ENCODE results near the gene EGLN2. TPM values are rescaled to one million over a fixed set of nuclear protein-coding genes. Genes with fewer than 3 reads are reported as not detected.

EGLN2 gene
- total RNA-seq, 4 donors from 2014 or later, result 36.4 to 151 (median 72.6) TPM

DNA sequence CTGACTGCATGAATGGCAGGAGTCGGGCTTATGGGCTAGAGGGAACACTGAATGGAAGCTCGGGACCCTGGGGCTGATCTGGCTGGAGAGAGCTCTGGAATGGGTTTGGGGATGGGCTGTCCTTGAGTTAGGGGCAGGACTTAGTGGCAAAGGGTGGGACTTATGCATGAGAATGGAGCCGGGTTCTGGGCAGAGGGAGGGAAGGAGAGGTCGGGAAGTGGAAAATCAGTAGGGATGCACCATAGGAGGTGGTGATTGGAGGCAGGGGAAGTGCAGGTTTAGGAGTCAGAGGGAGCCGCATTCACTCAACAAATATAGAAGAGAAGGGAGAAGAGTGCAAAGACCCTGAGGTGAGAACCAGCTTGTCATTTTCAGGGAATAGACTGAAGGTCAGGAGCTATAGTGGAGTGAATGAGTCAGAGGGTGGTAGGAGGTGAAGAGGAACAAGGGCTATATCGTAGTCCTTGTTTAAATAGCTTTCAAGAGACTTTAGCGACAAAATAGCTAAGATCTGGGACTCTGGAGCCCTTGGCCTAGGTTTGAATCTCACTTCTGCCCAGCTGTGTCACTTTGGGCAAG lies 20.2 kb upstream of the EGLN2 start:
- TF ChIP-seq CTCF (IDR thresholded peaks at IDR 0.05; ENCODE audit: low read depth), result no peak

- TF ChIP-seq CTCF (IDR thresholded peaks at IDR 0.05; ENCODE audit: low read depth), result no peak
Observed at GRCh38 chr19:40780582-40780981, 18.4 kb upstream of the EGLN2 start.

DNA sequence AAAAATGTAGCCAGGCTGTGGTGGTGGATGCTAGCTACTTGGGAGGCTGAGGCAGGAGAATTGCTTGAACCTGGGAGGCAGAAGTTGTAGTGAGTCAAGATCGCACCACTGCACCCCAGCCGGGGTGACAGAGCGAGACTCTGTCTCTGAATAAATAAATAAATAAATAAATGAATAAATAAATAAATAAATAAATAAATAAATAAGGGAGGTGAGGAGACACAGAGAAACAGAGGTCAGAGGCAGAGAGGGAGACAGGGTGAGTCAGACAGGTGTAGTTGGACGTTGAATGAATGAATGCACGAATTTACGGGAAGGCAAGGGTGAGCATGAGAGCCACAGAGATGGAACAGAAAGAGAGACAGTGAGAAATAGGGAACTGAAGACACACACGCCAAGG lies 17.9 kb upstream of the EGLN2 start:
- TF ChIP-seq CTCF (IDR thresholded peaks at IDR 0.05; ENCODE audit: low read depth), result no peak

GRCh38 chr19:40783711-40784110 lies 15.3 kb upstream of the EGLN2 start:
- TF ChIP-seq CTCF (IDR thresholded peaks at IDR 0.05; ENCODE audit: low read depth), result no peak

DNA sequence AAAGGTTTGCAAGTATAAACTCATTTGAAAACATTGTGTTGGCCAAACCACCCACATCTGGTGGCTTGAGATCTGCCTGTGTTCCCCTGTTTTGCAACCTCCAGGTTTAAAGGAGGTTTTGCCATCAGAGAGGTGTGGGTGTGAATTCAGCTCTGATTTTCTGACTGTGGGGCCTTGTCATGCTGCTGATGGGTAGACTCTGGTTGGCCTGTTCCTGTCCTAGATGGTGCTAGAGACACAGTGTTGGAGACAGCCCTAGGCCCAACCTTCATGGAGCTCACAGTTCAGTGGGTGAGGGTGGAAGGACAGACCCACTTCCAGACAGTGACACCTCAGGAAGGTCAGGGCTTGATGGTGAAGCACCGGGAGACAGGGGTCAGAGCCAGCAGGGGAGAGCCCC lies 13.5 kb upstream of the EGLN2 start:
- no peak for TF ChIP-seq CTCF (IDR thresholded peaks at IDR 0.05; ENCODE audit: low read depth)

GRCh38 chr19:40786060-40787037 lies 12.6 kb upstream of the EGLN2 start:
- TF ChIP-seq CTCF (IDR thresholded peaks at IDR 0.05; ENCODE audit: low read depth), result no peak

DNA sequence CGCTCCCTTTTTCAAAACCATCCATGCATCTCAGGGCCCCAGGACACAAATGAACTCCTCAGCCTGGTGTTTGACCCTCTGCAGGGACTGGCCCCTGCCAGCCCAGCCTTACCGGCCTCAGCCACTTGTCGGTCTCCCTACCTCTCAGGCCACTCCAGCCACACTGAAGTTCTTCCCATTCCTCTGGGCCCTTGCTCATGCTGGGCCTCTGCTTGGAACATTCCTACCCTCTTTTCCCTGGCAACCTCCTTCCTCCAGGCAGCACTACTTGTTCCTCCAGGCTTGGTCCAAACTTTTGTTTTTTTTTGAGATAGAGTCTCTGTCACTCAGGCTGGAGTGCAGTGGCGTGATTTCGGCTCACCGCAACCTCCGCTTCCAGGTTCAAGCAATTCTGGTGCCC lies 7.6 kb upstream of the EGLN2 start:
- TF ChIP-seq CTCF (IDR thresholded peaks at IDR 0.05; ENCODE audit: low read depth), result no peak

All from subcutaneous adipose tissue (tissue), 4 donors.